Measurements from ENCODE around the gene DGCR2. TPM values are rescaled to one million over a fixed set of nuclear protein-coding genes. Genes with fewer than 3 reads are reported as not detected.
"Not testable (repeated sequence)": the region's sequence is repeated elsewhere in the genome, so short reads cannot be mapped to it uniquely, and the experiment has no call there.

DGCR2 gene
- total RNA-seq, 1 donor from 2014 or later: 39.5 TPM

DNA sequence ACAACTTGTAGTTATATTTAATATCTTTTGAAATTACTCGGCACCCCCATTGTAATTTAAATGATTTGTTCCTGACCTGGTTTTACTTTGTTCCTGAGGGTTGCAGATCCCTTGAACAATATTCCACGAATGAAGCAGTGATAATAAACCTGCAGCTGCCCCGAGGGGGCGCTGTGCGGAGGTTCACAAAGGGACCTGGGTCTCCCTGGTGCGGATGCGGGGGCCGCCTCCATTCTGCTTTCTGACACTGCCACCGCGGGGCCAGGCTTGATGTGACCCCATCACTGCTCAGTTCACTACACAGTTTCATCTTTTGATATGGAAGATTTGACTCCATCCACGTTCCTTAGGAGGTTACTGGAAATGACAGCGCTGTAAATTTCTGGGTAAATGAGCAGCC is 123.2 kb downstream of the DGCR2 start:
- no peak for DNase-seq

DNA sequence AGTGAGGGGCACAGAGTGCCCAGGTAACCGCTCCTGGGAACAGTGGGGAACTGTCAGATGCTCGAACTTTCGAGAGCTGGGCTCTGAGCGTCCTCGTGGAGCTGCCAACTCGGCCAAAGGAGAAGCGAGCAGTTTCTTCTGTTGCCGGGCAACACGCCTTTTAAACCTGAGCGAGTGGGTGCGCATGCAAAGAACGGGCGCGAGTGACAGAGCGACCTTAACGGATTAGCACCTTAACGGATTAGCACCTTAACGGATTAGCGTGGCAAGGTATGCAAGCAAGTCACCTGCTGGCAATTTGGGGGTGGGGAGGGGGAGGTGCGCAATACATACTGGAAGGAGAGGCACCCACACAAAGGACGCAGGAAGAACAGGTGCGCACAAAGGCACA is 124.3 kb downstream of the DGCR2 start:
- no peak for DNase-seq

DNA sequence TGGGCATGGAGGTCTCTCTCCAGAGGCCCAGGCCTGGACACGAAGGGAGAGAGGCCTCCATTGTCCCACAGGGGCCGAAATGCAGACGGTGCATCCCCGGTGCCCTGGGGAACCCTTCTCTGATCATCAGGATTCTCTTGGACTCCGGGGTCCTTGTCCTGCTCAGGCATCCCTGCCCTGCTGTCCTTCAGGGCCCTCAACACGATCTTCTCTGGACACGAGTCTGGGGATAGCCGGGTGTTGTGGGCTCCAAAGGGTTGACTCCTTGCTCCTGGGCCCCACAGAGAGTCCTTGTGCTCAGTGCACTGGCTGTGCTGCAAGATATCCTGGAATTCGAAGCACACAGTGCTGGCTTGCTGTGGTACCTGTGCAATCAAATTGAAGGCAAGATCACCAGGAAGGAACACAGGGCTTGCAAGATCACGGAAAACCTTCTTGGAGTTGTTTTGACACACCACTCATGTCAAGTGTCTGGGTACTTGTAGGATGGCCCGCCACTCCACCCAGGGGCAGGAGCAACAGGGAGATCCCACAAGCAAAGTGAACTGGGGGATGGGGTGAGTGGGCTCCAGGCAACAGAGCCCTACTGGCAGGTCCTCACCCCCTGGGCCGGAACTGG is 124.8 kb downstream of the DGCR2 start:
- DNase-seq: no peak

DNA sequence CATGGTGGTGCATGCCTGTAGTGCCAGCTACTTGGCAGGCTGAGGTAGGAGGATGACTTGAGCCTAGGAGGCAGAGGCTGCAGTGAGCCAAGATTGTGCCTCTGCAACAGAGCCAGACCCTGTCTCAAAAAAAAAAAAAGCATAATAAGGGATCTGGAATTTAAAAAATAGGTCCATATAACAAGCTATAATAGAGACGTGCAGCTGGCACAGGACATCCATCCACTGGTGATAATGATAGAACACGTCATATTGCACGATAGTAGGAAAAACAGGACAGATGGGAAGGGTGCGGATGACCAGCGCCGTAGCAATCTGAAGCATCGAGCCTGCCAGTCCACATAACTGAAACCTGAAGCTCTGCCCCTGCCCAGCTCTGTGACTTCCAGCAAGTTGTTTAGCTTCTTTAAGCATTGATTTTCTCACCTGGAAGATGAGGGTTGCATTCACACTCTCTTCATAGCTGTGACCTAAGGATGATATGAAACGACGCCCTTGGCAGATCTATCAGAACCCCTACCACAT is 125.8 kb downstream of the DGCR2 start:
- DNase-seq: no peak

DNA sequence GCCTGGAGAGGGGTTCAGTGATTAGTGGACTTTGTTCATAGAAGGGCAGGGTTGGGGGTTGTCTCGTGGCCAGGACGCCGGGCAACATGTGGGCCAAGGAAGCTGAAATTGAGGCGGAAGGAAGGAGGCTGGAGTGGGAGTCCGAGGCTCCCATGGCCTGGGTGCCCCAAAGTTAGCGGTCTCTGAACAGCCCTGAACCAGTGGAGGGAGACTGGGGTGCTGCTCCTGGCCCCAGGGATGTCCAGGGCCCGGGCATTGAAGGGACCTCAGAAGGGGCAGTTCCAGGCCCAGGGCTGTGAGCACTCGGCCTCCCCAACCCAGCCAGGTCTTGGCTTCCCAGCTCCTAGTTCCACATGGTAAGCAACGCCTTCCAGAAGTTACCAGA is 126.9 kb downstream of the DGCR2 start:
- DNase-seq: no peak

DNA sequence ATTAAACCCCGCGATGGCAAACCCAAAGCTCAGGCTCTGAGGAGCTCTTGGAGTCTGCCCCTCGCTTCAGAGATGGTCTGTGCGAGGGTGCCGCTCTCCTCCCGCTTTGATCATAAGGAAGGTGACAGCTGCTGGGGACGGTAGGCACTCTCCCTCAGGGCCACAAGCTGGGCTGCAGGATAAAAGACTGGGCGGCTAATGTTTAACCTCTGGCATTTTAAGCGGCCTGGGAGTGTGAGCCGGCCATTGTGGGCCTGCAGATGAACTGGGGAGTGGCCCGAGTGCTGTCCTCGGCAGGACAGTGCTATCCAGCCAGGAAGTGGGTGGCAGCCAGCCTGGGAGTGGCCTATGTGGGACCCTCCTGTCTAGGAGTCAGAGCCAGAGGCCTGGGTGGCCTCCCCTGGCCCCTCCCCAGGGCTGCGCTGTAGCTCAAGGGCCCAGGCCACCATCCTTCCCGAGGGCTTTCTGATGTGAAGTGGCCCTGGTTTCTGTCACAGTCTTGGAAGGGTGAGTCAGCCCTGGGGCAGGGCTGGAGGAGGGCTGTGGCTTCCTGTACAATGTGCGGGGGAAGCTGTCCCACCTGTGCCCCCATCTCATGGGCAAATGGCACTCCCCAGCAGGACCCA is 127.4 kb downstream of the DGCR2 start:
- no peak for DNase-seq

DNA sequence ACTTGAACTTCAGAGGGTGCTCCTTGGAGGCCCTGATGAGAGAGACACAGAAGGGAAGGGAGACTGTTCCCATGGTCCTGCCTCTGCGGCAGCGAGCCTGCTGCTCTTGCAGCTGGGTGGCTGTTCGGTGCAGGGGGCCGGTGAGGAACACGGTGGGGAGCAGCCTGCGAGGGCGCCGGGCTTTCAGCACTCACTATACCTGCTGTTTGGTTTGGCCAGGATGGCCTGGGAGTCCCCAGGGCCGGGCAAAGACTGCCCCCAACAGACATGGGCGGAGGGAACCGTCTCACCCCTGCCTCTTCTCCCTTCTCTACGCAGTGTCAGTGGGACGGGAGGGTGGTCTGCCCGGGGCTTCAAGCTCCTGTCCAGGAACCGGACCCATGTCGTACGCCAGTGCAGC is 128.2 kb downstream of the DGCR2 start:
- no peak for DNase-seq

DNA sequence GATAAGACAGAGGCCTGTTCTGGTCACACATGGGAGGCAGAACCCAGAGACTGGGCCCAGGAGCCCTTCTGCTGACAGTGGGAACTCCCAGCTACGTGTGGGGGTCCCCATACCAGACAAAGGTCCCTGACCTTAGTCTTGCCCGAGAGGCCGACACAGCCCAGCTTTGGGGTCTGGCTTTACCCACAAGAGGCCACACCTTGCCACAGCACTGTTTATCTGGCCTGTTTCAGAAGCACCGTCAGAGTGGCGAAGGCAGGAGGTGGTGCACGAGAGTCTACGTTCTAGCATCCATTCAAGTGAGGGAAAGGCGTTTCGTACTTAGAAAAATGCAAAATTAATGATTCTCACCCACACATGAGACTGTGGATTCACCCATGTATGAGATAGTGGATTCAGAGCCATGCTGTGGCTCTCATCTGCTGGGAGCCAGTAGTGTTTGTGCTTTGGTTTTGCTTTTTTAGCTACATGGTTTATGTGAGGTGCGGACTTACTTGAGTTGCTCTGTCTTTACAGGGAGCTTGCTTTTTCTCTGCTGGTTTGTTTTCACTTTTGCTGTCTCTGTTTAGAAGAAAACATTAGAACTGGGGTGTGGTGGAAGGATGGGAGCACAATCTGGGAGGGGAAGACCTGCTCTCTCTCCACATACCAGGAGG is 129.5 kb downstream of the DGCR2 start:
- DNase-seq: no peak

DNA sequence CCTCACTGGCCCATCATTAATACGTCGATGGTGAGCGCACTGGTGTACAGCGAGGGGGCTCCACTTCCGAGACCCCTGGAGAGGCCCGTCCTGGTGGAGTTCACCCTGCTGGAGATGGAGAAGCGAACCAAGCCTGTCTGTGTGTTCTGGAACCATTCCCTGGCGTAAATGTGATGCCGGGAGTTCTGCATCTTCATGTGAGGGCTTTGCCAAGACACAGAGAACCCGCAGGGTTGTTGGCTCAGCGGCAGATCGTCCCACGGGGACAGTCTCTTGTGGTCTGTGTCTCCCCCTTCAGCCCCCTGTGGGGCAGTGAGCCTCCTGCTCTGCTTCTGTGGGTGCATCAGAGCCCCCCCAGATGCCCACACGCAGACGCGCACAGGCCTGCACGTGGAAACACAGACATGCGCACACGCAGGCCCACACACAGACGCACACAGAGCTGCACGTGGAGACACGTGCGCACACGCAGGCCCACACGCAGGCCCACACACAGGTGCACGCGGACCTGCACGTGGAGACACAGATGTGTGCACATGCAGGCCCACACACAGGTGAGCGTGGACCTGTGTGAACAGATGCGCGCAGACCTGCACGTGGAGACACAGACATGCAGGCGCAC is 130.3 kb downstream of the DGCR2 start:
- DNase-seq: no peak

DNA sequence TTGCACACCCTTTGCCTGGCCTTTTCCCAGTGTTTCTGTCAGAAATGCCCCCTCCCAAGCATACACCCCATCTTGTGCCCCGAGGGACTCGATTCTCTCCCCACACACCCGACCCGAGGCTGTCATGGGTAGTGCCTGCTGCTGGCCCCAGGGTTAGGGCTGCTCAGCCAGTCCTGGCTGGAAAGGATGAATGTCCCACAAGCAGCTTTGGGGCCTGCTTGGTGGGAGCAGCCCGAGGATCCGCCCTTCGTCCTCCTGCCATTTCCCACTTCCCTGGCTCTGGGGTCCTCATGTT is 131.1 kb downstream of the DGCR2 start:
- no peak for DNase-seq

DNA sequence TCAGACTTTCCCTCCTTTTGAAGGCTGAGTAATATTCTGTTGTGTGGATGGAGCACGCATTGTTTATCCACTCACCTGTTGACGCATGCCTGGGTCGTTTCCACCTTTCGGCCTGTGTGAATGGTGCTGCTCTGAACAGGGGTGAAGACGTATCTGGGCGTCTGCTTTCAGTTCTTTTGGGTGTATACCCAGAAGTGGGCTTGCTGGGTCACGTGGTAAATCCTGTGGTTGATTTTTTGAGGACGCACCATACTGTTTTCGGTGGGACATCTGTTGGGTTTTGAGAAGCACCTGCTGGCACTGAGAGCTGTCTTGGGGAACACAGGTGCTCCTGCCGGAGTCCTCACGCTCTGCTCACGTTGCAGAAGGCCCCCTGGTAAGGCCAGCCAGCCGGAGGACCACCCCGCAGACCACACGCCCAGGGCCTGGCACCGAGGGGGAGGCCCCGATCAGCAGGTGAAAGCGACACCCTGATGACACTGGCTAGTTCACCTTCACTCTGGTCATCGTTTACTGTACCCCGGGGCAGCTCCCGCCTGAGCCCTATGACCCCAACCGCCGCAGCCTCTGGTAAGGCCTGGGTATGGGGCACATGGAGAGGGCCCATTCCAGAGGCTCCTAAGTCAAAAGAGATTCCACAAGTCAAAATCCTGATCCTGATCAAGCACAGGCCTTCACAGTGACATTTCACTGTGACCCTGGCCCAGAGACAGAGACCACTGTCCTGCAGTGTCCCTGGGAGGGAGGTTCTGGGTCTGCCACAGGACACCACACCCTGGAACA is 131.7 kb downstream of the DGCR2 start:
- DNase-seq: no peak

DNA sequence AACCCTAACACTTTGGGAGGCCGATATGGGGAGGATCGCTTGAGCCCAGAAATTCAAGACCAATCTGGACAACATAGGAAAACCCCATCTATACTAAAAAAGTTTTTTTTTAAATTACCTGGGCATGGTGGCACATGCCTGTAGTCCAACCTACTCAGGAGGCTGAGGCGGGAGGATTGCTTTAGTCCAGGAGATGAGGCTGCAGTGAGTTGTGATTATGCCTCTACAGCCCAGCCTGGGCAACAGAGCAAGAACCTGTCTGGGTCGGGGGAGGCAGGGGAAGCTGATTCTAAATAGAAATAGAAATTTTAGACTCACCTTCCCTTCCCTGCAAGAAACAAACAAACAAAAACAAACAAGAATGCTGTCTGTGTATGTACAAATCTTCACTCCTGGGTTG is 133.3 kb downstream of the DGCR2 start:
- DNase-seq: no peak

DNA sequence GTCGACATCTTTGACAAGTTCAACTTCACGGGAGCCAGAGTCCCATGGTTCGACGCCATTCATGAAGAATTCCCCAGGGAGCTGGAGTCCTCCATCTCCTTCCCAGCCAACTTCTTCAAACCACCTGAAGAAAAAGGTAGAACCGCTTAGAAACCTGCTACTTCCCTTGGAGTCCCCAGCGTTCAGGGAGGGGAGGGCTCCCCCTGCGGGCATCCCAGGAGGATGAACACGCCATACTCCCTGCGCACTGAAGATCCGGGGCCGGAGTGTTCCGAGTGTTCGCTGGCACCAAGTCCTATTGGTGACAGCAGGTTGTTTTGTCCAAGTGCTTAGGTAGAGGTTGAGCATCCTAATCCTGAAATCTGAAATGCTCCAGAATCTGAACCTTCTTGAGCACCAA is 134.4 kb downstream of the DGCR2 start:
- DNase-seq: no peak

DNA sequence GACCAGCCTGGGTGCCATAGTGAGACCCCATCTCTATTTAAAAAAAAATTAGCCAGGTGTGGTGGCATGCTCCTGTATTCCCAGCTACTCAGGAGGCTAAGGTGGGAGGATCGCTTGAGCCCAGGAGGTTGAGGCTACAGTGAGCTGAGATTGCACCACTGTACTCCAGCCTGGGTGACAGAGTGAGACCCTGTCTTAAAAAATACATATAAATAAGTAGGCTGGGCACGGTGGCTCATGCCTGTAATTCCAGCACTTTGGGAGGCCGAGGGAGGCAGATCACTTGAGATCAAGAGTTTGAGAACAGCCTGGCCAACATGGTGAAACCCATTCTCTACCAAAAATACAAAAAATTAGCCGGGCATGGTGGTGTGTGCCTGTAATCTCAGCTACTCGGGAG is 135.1 kb downstream of the DGCR2 start:
- DNase-seq: not testable (repeated sequence)

Small RNA genes within 50 kb of the gene (small RNA-seq; reads per million reads assigned to genes)
- gene RF00019 (ENCODE audit: low replicate concordance): not detected

Other genes with a start within 250 kb of the DGCR2 start
- gene DGCR6, start 216.1 kb downstream of the DGCR2 start, total RNA-seq: 3.2 TPM
- 5.6 TPM for gene PRODH, start 186.1 kb downstream of the DGCR2 start, total RNA-seq
- not detected for gene TSSK2, start 8.9 kb upstream of the DGCR2 start, total RNA-seq
- 5.5 TPM for gene ESS2, start 22.2 kb upstream of the DGCR2 start, total RNA-seq
- gene GSC2, start 27.9 kb upstream of the DGCR2 start, total RNA-seq: not detected
- gene SLC25A1, start 56.3 kb upstream of the DGCR2 start, total RNA-seq: 36.7 TPM
- 12.3 TPM for gene CLTCL1, start 169.3 kb upstream of the DGCR2 start, total RNA-seq

Measured in skin of body (tissue), 3 donors.